ENCODE data around the gene CASKIN2. TPM values are rescaled to one million over a fixed set of nuclear protein-coding genes. Genes with fewer than 3 reads are reported as not detected.
"Not testable (repeated sequence)": the region's sequence is repeated elsewhere in the genome, so short reads cannot be mapped to it uniquely, and the experiment has no call there.

CASKIN2 gene
- total and polyA plus RNA-seq, 2 experiments from 2014 or later, result 18.1 to 31.2 TPM

GRCh38 chr17:75457047-75457654 lies 58.2 kb downstream of the CASKIN2 start:
- no peaks in the 10 kb centered on the region for H3K36me3 ChIP-seq

GRCh38 chr17:75456417-75457046 lies 58.8 kb downstream of the CASKIN2 start, which contains the start of gene TMEM94:
Gene TMEM94, plus strand, starts transcription at chr17:75456635. Its CDS starts 15,271 bp downstream, at chr17:75471906.
- peak; percentile 98 to 99 for DNase-seq (ENCODE audit: low read depth in 1 of 2, low spot score in 1 of 2)
- Histone ChIP-seq H3K27me3 (no peaks in the 10 kb centered on the region), H3K36me3 (no peaks in the 10 kb centered on the region), H3K4me3 (peak within 1 kb of the TSS; percentile 42), H3K4me1 (ENCODE audit: low read depth) (peaks cover 20% of the 10 kb centered on the region), H3K27ac (peak within 1 kb of the TSS; percentile 72), H3K9me3 (ENCODE audit: low read depth) (no peaks in the 10 kb centered on the region)
- no peak for TF ChIP-seq CTCF (IDR thresholded peaks at IDR 0.05; ENCODE audit: low read depth, low read length)

More at GRCh38 chr17:75457047-75457654, 58.2 kb downstream of the CASKIN2 start:
- peaks cover 20% of the 10 kb centered on the region for H3K4me1 ChIP-seq (ENCODE audit: low read depth)
- DNase-seq (ENCODE audit: low read depth in 1 of 2, low spot score in 1 of 2), result peak; percentile 54 to 56
- TF ChIP-seq CTCF (IDR thresholded peaks at IDR 0.05; ENCODE audit: low read depth, low read length), result no peak
- H3K9me3 ChIP-seq (ENCODE audit: low read depth), result no peaks in the 10 kb centered on the region
- H3K27me3 ChIP-seq, result no peaks in the 10 kb centered on the region
- peak overlapping the region; percentile 42 for H3K4me3 ChIP-seq
- peak overlapping the region; percentile 72 for H3K27ac ChIP-seq

GRCh38 chr17:75456039-75456416 lies 59.3 kb downstream of the CASKIN2 start:
- Histone ChIP-seq H3K27ac (peak overlapping the region; percentile 70), H3K4me3 (peak overlapping the region; percentile 21), H3K27me3 (no peaks in the 10 kb centered on the region), H3K36me3 (no peaks in the 10 kb centered on the region), H3K4me1 (ENCODE audit: low read depth) (peaks cover 20% of the 10 kb centered on the region), H3K9me3 (ENCODE audit: low read depth) (no peaks in the 10 kb centered on the region)
- no peak for TF ChIP-seq CTCF (IDR thresholded peaks at IDR 0.05; ENCODE audit: low read depth, low read length)
- no peak for DNase-seq (ENCODE audit: low read depth in 1 of 2, low spot score in 1 of 2)

GRCh38 chr17:75454672-75455071 lies 60.7 kb downstream of the CASKIN2 start:
- DNase-seq (ENCODE audit: low read depth in 1 of 2, low spot score in 1 of 2), result not testable (repeated sequence)

GRCh38 chr17:75454193-75454592 lies 61.1 kb downstream of the CASKIN2 start:
- Histone ChIP-seq H3K36me3 (no peaks in the 10 kb centered on the region), H3K4me3 (no peak overlapping the region), H3K4me1 (ENCODE audit: low read depth) (peaks cover 14% of the 10 kb centered on the region), H3K27me3 (no peaks in the 10 kb centered on the region), H3K9me3 (ENCODE audit: low read depth) (no peaks in the 10 kb centered on the region), H3K27ac (no peak overlapping the region)
- no peak for DNase-seq (ENCODE audit: low read depth in 1 of 2, low spot score in 1 of 2)
- TF ChIP-seq CTCF (IDR thresholded peaks at IDR 0.05; ENCODE audit: low read depth, low read length), result no peak

More at GRCh38 chr17:75454672-75455071, 60.7 kb downstream of the CASKIN2 start:
- not testable (repeated sequence) for H3K27ac ChIP-seq; H3K9me3 ChIP-seq (ENCODE audit: low read depth); H3K27me3 ChIP-seq; H3K36me3 ChIP-seq; H3K4me3 ChIP-seq
- H3K4me1 ChIP-seq (ENCODE audit: low read depth), result peaks cover 18% of the 10 kb centered on the region

GRCh38 chr17:75450270-75450669 lies 65.1 kb downstream of the CASKIN2 start:
- no peaks in the 10 kb centered on the region for H3K36me3 ChIP-seq
- no peak for TF ChIP-seq CTCF (IDR thresholded peaks at IDR 0.05; ENCODE audit: low read depth, low read length)
- H3K4me3 ChIP-seq, result no peak overlapping the region
- DNase-seq (ENCODE audit: low read depth in 1 of 2, low spot score in 1 of 2), result no peak
- no peaks in the 10 kb centered on the region for H3K27me3 ChIP-seq
- no peak overlapping the region for H3K27ac ChIP-seq
- no peaks in the 10 kb centered on the region for H3K9me3 ChIP-seq (ENCODE audit: low read depth)
- H3K4me1 ChIP-seq (ENCODE audit: low read depth), result no peaks in the 10 kb centered on the region
